SHP77 (cell line): Measurements from ENCODE around the gene CRYGD.
"Not testable (repeated sequence)": the region's sequence is repeated elsewhere in the genome, so short reads cannot be mapped to it uniquely, and the experiment has no call there.

Experiments
- DNase-seq, 2 experiments: peaks; one replicate each; lab custom pipeline; 2025; lab: John Stamatoyannopoulos, UW

The CRYGD gene

DNA sequence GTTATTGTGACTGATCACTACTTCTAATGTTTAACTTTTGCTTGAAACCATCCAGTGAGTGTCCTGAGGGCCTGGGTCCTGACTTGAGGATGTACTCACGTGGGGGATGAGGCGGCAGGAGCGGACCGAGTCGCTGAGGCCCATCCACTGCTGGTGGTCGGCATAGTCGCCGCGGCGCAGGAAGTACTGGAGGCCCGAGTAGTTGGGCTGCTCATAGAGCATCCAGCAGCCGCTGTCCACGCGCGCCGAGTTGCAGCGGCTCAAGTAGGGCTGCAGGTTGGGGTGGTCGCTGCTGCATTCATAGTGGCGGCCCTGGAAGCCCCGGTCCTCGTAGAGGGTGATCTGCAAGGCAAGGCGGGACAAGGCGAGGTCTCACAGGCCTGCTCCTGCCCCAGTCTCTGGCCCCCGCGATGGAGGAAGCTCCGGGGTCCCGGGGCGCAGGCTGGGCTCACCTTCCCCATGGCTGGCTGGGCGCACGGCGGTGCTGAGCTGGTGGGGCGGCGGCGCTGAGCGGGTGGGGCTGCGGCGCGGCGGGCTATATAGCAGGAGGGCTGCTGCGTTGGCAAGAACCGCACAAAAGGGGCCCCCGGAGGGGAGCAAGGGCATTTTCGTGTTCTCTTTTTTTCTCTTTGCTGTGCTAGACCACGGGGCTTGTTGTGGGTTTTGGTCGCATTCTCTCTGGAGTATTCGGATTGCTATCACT is at the start of gene CRYGD:
Gene CRYGD (minus strand): TSS at position 512 of the 703 bp plus-strand sequence. CDS start 51 bp downstream, at position 461.
- DNase-seq, result not testable (repeated sequence)

DNA sequence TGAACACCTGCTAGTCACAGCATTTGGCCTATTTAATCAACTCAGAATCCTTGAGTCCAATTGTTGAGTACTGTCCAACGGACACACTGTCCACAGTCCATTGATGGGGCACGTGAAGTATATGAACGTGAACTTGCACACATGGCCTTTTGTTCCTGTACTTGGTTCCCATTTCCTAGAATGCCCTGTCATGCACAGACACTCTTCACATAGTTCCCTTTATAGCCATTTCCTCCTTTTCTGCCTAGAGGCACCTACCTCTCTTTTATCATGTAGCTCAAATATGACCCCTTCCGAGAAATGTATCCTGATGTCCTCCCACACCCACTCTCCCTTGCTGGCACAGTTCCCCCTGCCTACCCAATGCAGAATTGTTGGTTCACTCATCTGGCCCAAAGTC is 47.8 kb upstream of the CRYGD start:
- no peak for DNase-seq

GRCh38 chr2:208164951-208165755 is 40.8 kb upstream of the CRYGD start:
- no peak for DNase-seq

DNA sequence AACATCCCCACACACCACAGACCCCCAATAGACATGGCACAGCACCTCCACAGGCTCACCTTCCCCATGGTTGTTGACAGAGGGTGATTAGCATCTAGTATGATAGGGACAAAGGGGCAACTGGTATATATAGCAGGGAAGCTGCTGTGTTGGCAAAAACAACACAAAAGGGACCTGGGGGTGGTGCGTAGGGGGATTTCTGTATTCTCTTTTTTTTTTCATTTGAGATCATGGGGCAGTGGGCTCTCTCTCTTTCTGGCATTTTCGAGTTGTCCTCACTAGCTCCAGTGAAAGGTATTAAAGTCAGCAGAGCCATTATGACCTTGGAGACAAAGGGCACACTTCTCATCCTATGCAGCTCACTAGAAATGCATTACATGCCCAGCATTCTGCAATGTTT is 39.2 kb upstream of the CRYGD start, which contains the start of gene CRYGA:
Gene CRYGA (minus strand): TSS at position 101 of the 400 bp plus-strand sequence. CDS start 33 bp downstream, at position 68.
- no peak for DNase-seq

- no peak for DNase-seq
These were observed 32.1 kb upstream of the CRYGD start for GRCh38 chr2:208156439-208156838.

GRCh38 chr2:208153156-208153555 is 28.8 kb upstream of the CRYGD start:
- no peak for DNase-seq

GRCh38 chr2:208150956-208151355 is 26.6 kb upstream of the CRYGD start:
- DNase-seq, result no peak

GRCh38 chr2:208150094-208150493 is 25.8 kb upstream of the CRYGD start:
- no peak for DNase-seq

GRCh38 chr2:208148803-208149202 is 24.5 kb upstream of the CRYGD start:
- DNase-seq, result no peak

GRCh38 chr2:208147759-208148158 is 23.4 kb upstream of the CRYGD start:
- DNase-seq, result no peak

- no peak for DNase-seq
These were observed 22.7 kb upstream of the CRYGD start for GRCh38 chr2:208147008-208147407.

DNA sequence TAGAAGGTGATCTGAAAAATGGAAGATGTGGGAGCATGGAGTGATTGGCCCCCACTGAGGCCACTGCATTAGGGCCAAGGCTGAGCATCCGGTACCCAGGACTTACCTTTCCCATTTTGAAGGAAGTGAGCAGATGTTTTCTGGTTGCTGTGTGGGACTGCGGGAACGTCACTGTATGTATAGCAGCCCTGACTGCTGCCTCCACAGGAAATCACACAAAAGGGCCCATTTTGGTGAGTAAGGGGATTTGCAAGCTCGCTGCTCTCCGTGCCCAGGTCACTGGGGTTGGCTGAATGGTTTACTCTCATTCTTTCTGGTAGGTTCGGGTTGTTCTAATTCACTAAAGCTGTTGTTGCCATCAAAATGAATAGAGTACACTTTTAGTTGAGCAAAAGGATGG is 21.7 kb upstream of the CRYGD start, which contains the start of gene CRYGB:
Gene CRYGB (minus strand): TSS at position 153 of the 400 bp plus-strand sequence. CDS start 38 bp downstream, at position 115.
- DNase-seq, result no peak

DNA sequence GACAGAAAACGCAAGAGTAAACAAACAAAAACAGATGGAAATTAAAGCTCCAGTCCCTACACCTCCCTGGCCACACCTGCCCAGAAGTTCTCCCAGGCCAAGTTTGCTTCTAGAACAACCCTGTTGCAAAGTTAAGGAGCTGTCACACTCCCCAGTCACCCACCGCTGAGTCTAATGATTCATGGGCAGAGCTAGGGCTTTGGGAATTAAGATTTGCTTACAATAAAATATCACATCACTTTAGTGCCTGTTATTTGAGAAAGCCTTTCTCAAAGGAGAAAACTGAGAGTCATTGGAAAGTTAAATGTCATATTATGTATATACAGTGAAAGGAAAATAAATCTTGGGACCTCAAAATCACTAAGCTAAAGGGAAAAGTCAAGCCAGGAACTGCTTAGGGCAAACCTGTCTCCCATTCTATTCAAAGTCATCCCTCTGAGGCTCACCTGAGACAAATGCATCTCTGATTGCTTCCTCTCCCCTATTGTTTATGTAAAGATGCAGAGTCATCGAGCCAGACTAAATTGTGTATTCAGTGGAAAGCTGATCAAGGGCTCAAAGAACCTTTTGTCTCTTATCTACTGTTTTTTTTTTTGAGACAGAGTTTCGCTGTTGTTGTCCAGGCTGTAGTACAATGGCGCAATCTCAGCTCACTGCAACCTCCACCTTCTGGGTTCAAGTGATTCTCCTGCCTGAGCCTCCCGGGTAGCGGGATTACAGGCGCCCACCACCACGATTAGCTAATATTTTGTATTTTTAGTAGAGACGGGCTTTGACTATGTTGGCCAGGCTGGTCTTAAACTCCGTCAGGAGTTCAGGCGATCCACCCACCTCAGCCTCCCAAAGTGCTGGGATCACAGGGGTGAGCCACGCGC is 18.8 kb upstream of the CRYGD start:
- DNase-seq, result no peak

GRCh38 chr2:208142240-208142924 is 18.1 kb upstream of the CRYGD start:
- DNase-seq, result no peak

DNA sequence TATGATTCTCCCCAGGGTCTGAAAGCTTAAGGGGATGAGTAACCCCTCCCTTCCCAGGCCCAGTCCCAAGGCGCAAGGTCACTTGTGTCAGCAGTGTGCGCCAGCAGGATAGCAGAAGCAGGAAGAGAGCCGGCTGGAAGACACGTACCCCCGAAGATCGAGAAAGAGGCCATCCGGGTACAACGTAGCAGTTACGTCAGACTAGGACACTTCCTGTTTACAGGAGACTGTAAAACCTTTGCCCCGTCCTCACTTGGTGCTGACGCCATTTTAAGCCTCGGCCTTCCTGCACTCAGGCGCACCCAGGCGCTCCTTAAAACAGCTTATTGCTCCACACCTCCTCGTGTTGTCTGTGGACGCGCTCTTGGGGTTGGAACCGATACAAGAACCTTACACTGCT is 15.1 kb upstream of the CRYGD start:
- DNase-seq, result no peak

DNA sequence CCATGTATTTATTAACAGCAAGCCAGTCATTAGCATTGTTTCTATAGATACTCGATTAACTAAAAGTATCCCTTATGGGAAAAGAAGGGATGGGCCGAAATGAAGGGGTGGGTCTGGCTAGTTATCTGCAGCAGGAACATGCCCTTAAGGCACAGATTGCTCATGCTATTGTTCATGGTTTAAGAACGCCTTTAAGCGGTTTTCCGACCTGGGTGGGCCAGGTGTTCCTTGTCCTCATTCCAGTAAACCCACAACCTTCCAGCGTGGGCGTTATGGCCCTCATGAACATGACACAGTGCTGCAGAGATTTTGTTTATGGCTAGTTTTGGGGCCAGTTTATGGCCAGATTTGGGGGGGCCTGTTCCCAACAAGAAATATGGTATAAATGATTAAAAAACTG is 14.0 kb upstream of the CRYGD start:
- not testable (repeated sequence) for DNase-seq

DNA sequence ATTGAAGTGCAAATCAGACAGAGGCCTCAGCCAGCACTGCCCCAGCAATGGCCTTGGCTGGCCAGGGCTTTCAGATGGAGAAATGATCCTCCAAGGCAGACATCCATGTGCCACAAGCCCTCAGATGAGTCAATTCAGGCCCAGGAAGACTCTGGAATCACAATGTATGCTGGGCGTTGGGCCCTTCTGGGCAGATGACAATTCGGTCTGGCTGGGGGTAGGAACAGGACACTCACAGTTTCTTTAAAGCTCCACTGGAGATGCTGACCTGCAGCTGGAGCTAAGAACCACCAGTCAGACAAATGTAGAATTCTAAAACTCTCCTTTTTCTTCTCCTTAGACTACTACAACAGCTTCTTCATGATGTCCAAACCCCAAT is 12.4 kb upstream of the CRYGD start:
- no peak for DNase-seq

DNA sequence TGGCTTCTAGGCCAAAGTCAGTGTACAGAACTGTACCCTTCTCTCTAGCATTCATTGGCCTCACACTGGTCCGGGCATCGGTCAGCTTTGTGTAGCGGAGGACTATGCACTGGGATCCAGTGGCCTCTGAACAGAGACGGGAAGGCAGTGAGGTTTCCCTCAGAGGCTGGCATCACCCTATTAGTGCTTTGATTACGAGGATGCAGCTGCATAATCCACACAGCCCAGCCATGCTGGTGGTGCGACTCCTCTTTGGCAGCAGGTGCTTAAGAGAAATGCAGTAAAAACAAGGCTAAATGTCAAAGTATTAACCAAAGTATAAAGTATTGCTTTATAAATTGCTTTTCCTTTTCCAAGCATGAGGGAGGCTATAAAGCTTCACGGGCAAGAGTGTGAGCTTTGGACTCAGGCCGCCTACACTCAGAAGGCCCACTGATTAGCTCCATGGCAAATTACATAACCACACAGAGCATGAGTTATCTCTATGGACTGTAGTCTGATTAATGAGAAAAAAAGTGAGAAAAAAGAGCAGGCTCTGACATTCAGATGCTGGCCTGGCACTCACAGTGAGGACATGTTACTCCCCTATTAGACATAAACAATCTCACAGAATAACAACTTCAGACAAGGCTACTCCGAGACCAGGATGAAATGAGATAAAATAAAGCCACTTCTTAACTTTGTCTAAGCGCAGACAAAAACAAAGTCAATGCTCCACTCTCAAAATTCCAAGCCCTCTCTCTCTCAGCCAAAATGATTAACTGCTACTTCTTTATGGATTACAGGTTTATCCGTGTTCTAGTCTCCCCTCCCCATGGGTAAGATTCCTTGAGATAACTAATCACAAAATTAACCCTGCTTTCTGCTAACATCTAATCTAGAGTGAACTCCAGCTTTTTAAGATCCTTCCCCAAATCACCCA is 11.7 kb upstream of the CRYGD start:
- no peak for DNase-seq

DNA sequence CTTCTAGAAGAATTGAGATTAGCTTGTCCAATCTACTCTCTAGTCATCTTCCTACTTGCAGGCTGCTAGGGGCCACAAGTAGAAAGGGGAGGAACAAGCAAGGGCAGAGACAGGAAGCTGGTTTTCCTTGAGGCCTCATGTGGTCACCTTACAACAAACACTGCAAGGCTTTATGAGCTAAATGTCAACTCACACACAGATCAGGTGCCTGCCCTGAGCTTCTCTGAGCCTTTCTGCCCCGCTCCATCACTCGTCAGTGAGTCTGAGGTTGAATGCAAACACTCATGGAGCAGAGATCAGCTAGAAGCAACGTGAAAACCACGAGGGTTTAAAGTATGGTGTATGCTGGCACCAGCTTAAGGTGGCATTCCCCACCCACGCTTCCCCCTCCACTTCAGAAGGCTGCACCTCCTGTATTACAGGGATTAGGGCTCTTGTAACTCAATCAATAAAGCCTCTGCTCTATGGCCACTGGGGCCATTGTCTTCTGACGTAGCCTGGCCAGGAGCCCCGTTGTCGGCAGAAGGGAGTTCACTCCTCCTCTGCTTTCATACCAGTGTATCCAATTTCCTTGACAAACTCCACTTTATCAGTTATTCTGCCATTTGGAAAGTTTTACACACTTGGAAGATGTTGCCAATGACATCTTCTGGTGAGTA is 10.7 kb upstream of the CRYGD start:
- DNase-seq, result no peak

- DNase-seq, result no peak
These were observed 6.4 kb upstream of the CRYGD start for GRCh38 chr2:208130712-208131110.
